Calu3 (cell line): Measurements from ENCODE around the gene RIMBP2. TPM values are rescaled to one million over a fixed set of nuclear protein-coding genes. Genes with fewer than 3 reads are reported as not detected.

ENCODE experiments used
- BruUV-seq: library from RNA; stranded (reverse); fragments of 400-500 nt; replicated peaks from 2 replicates; lab custom pipeline; 2021; lab: Mats Ljungman, UMichigan
- CTCF ChIA-PET: fragments of 300-600 bp; sonication (Branson Sonifier 250); formaldehyde crosslinking; loops from one replicate; lab custom pipeline; 2022; ENCODE audit warnings: antibody characterized with exemption; lab: Charles Lee
- DNase-seq: peaks from one replicate; pipeline ENCODE4 v3.0.0; 2022
- H3K27ac Mint-ChIP-seq: one replicate; pipeline ENCODE4 v1.8.0; 2022; ENCODE audit warnings: mixed read lengths; ENCODE audit not compliant: unreplicated experiment
- H3K27me3 Mint-ChIP-seq: one replicate; pipeline ENCODE4 v1.8.0; 2022; ENCODE audit warnings: mixed read lengths; ENCODE audit not compliant: unreplicated experiment
- H3K36me3 Mint-ChIP-seq: one replicate; pipeline ENCODE4 v1.8.0; 2022; ENCODE audit warnings: mild to moderate bottlenecking, moderate library complexity, mixed read lengths; ENCODE audit not compliant: insufficient read depth, unreplicated experiment
- H3K4me1 Mint-ChIP-seq: one replicate; pipeline ENCODE4 v1.8.0; 2022; ENCODE audit warnings: mild to moderate bottlenecking, low read depth, mixed read lengths; ENCODE audit not compliant: unreplicated experiment
- H3K4me3 Mint-ChIP-seq: one replicate; pipeline ENCODE4 v1.8.0; 2022; ENCODE audit warnings: mild to moderate bottlenecking, low read depth, moderate library complexity, mixed read lengths; ENCODE audit not compliant: unreplicated experiment
- H3K9me3 Mint-ChIP-seq: one replicate; pipeline ENCODE4 v1.8.0; 2022; ENCODE audit warnings: low read depth, mixed read lengths; ENCODE audit not compliant: unreplicated experiment
- intact Hi-C: fragments of 100-400 bp; cut with micrococcal nuclease; formaldehyde crosslinking; loops from one replicate; pipeline ENCODE4 v1.10.0; 2022; ENCODE audit not compliant: unreplicated experiment
- total RNA-seq: library from RNA; stranded (reverse); gene quantifications from 2 replicates; pipeline ENCODE4 v1.2.3, GENCODE V29; 2022
- TF ChIP-seq, protein P1 (sequence below): fragments of 200-600 bp; IDR thresholded peaks from one replicate; pipeline ENCODE4 v1.8.0; 2022; ENCODE audit warnings: antibody characterized with exemption; ENCODE audit not compliant: unreplicated experiment

The RIMBP2 gene
- total RNA-seq, 1 experiment from 2014 or later = 6.1 TPM

DNA sequence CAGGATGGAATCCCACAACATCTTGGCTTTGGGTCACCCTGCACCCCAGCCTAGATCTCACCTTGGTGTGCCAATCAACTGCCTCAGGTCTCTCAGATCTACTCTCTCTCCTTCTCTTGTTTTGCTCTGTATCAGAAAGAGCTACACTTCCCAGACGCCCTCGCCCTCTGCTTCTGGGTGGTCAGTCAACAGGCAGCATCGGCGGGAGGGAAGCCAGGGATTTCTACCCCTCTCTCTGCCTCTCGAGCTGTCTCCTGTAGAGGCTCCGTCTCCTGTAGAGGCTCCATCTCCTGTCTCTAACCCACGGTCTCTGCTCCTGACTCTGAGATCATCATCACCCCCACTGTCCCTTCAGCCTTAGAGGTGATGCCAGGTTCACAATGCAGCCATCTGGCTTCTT lies 226.8 kb downstream of the RIMBP2 start:
- intact Hi-C loops = no loop called here
- DNase-seq = no peak
- TF ChIP-seq, protein P1, sequence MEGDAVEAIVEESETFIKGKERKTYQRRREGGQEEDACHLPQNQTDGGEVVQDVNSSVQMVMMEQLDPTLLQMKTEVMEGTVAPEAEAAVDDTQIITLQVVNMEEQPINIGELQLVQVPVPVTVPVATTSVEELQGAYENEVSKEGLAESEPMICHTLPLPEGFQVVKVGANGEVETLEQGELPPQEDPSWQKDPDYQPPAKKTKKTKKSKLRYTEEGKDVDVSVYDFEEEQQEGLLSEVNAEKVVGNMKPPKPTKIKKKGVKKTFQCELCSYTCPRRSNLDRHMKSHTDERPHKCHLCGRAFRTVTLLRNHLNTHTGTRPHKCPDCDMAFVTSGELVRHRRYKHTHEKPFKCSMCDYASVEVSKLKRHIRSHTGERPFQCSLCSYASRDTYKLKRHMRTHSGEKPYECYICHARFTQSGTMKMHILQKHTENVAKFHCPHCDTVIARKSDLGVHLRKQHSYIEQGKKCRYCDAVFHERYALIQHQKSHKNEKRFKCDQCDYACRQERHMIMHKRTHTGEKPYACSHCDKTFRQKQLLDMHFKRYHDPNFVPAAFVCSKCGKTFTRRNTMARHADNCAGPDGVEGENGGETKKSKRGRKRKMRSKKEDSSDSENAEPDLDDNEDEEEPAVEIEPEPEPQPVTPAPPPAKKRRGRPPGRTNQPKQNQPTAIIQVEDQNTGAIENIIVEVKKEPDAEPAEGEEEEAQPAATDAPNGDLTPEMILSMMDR = no peak
- BruUV-seq = no TSS peak
- Mint-ChIP-seq H3K4me1 (no peaks in the 10 kb centered on the region), H3K9me3 (peaks cover 12% of the 10 kb centered on the region), H3K27me3 (no peaks in the 10 kb centered on the region), H3K36me3 (no peaks in the 10 kb centered on the region), H3K27ac (no peak overlapping the region), H3K4me3 (no peak overlapping the region)
- CTCF ChIA-PET = no interaction called here

DNA sequence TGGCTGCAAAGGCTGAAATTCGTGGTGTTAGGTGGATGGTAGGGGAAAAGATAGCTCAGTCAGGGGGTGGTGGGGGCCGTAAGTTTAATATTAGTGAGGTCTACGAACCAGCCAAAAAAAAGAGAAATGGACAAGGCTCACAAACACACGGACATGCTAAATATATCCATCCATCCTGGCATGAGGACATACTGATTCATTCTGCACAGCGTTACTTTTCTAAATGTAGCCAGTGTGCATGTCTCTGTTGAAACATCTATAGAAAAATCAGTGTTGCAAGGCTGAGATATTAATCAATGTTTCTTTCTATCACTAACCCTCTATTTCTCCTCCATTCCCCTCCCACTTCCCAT lies 227.8 kb downstream of the RIMBP2 start:
- no TSS peak for BruUV-seq
- H3K27me3 Mint-ChIP-seq = no peaks in the 10 kb centered on the region
- H3K4me3 Mint-ChIP-seq = no peak overlapping the region

DNA sequence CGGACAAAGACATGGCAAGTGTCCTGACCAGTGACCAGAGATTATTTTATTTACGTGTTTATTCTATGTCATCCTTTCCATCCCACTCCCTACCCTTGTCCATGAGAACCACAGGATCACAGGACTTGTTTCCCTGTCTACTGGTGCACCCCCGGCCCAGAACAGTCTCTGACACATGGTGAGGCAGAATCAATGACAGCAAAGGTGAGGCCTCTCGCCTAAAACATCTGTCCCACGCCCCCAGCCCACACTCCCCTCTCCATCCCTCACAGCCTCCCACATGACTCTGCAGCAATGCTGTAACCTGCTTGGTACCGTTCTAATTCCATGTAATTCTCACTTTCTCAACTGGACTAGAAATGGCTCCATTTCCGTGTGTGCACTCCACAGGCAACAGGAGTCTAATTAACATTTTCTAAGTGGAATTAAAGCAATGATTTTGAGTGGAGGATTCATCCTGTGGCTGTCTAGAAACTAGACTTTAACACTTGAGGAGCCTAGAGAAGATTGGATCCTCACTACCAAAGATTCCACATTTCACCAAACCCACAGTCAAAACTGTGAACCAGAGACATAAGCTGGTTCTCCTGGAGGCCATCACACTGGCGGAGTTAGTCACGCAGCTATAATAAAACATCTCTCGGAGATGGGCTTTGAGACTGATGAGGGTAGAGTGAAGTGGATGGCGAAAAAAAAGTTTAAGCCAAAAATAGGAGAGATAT lies 228.3 kb downstream of the RIMBP2 start:
- H3K4me3 Mint-ChIP-seq = no peak overlapping the region
- no peaks in the 10 kb centered on the region for H3K27me3 Mint-ChIP-seq
- DNase-seq = no peak
- CTCF ChIA-PET = no interaction called here
- H3K27ac Mint-ChIP-seq = no peak overlapping the region
- no TSS peak for BruUV-seq
- peaks cover 14% of the 10 kb centered on the region for H3K9me3 Mint-ChIP-seq
- TF ChIP-seq, protein P1 = no peak
- no peaks in the 10 kb centered on the region for H3K36me3 Mint-ChIP-seq
- H3K4me1 Mint-ChIP-seq = no peaks in the 10 kb centered on the region
- intact Hi-C loops = no loop called here

More for the DNA sequence above, 227.8 kb downstream of the RIMBP2 start:
- CTCF ChIA-PET = no interaction called here
- TF ChIP-seq, protein P1 = no peak
- H3K36me3 Mint-ChIP-seq = no peaks in the 10 kb centered on the region
- H3K27ac Mint-ChIP-seq = no peak overlapping the region
- intact Hi-C loops = no loop called here
- DNase-seq = no peak
- H3K9me3 Mint-ChIP-seq = peaks cover 14% of the 10 kb centered on the region
- no peaks in the 10 kb centered on the region for H3K4me1 Mint-ChIP-seq

DNA sequence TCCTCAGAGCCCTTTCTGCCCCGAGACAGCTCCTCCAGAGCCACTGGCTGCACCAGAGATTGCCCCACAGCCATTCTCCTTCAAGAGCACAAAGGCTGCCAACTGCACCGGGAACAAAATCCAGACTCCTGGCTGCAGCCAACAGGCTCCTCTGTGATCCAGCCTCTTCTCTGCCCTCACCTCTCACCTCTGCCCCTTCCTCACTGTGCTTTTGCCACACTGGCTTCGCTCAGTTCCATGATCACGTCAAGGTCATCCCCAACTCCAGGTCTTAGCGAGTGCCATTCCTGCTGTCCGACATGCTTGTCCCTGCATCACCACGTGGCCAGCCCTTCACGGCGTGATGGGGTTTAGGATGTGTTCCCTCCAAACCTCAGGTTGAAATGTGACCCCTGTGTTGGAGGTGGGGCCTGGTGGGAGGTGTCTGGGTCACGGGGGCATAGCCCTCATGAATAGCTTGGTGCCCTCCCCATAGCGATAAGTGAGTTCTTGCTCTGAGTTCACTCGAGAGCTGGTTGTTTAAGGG lies 229.1 kb downstream of the RIMBP2 start:
- no peaks in the 10 kb centered on the region for H3K36me3 Mint-ChIP-seq
- no TSS peak for BruUV-seq
- H3K27ac Mint-ChIP-seq = no peak overlapping the region
- H3K27me3 Mint-ChIP-seq = no peaks in the 10 kb centered on the region
- no peak for DNase-seq
- intact Hi-C loops = no loop called here
- CTCF ChIA-PET = interaction anchor here (0.7 kb wide), 1 partner anchor 12 kb away, joined by 3 read pairs; no protein-coding TSS in a partner anchor
- TF ChIP-seq, protein P1 = no peak
- H3K4me1 Mint-ChIP-seq = no peaks in the 10 kb centered on the region
- no peak overlapping the region for H3K4me3 Mint-ChIP-seq
- peaks cover 14% of the 10 kb centered on the region for H3K9me3 Mint-ChIP-seq
